ENCODE results near the gene STX4.

GRCh38 chr16:31007684-31008083, 25.7 kb upstream of the STX4 start:
- TF ChIP-seq JUND (IDR thresholded peaks at IDR 0.05) (no peak), RFX5 (IDR thresholded peaks at IDR 0.05; ENCODE audit: low read length) (no peak), USF1 (IDR thresholded peaks at IDR 0.05; ENCODE audit: borderline replicate concordance, low read depth) (no peak), ELF1 (IDR thresholded peaks at IDR 0.05) (no peak), CTCF (IDR thresholded peaks at IDR 0.05) (no peak), FOXM1 (IDR thresholded peaks at IDR 0.05; ENCODE audit: low read depth) (no peak), POLR2AphosphoS5 (IDR thresholded peaks at IDR 0.05; ENCODE audit: low read depth, low read length) (no peak), REST (IDR thresholded peaks at IDR 0.05; ENCODE audit: low read depth, low read length) (no peak)
